Gastrocnemius medialis (tissue), 4 donors: ENCODE data around the gene FRY.

Experiments
- POLR2A ChIP-seq, 2 donors: fragments of 450-650 bp; IDR thresholded peaks; one replicate each; pipeline ENCODE4 v1.6.1; 2017; ENCODE audit warnings: antibody characterized with exemption in 2 of 2, mild to moderate bottlenecking in 2 of 2, moderate library complexity in 2 of 2
- TF ChIP-seq, protein P1 (sequence below), 5 experiments: fragments of 450-650 bp in 3 of 5; fragments of 200-600 bp in 2 of 5; sonication (generic) in 2 of 5; IDR thresholded peaks in 4 of 5; conservative IDR thresholded peaks in 1 of 5; 1 replicate in 4 of 5; 2 replicates in 1 of 5; pipeline ENCODE4 v1.5.1; 2016 to 2019; ENCODE audit warnings: antibody characterized with exemption in 5 of 5, mild to moderate bottlenecking in 3 of 5, moderate library complexity in 3 of 5

DNA sequence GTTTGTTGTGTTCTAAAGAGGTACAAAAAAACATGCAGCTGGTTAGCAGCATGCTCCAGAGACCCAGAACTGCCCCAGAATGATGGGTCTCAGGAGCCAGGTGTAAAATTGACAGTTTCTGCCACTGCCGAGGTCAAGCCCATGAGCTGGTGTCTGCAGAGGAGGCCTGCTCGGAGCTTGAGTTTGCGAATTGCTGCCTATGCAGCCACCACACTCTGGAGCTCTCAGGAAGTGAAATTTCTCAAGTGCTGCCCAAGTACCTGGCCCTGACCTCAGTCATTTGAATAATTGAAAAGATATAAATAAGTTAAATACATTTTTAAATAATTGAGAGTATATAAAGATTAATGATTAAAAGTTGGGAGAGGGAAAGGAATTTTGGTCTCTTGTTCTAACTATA is 217.2 kb downstream of the FRY start:
- TF ChIP-seq, protein P1, sequence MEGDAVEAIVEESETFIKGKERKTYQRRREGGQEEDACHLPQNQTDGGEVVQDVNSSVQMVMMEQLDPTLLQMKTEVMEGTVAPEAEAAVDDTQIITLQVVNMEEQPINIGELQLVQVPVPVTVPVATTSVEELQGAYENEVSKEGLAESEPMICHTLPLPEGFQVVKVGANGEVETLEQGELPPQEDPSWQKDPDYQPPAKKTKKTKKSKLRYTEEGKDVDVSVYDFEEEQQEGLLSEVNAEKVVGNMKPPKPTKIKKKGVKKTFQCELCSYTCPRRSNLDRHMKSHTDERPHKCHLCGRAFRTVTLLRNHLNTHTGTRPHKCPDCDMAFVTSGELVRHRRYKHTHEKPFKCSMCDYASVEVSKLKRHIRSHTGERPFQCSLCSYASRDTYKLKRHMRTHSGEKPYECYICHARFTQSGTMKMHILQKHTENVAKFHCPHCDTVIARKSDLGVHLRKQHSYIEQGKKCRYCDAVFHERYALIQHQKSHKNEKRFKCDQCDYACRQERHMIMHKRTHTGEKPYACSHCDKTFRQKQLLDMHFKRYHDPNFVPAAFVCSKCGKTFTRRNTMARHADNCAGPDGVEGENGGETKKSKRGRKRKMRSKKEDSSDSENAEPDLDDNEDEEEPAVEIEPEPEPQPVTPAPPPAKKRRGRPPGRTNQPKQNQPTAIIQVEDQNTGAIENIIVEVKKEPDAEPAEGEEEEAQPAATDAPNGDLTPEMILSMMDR (IDR thresholded peaks at IDR 0.05 in 4 of 5, conservative IDR thresholded peaks at IDR 0.05 in 1 of 5): no peak
- no peak for TF ChIP-seq POLR2A (IDR thresholded peaks at IDR 0.05)
